EH (cell line): ENCODE results near the gene TCERG1L.
"Not testable (repeated sequence)": the region's sequence is repeated elsewhere in the genome, so short reads cannot be mapped to it uniquely, and the experiment has no call there.

ENCODE experiments used
- DNase-seq: peaks from one replicate; pipeline ENCODE4 v3.0.0-alpha.2; 2015; ENCODE audit warnings: low read depth

TCERG1L gene

DNA sequence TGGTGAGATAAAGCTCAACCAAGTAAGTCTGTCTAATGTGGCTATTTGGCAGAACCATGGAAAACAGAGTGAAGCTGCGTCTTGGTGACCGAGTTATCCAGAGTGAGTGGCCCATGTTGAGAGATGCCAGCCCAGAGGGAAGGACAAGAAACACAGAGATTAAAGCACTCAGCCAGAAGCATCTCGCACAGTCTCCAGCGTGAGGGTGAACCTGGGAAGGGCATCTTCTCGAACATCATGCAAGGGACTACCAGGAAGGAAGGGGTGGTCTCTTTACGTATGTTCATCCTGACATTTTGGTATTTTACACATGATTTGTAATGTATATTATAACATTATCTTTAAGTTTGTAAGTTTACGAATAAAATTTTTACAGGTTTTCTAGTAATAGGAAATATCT, 146.4 kb downstream of the TCERG1L start:
- DNase-seq = no peak

DNA sequence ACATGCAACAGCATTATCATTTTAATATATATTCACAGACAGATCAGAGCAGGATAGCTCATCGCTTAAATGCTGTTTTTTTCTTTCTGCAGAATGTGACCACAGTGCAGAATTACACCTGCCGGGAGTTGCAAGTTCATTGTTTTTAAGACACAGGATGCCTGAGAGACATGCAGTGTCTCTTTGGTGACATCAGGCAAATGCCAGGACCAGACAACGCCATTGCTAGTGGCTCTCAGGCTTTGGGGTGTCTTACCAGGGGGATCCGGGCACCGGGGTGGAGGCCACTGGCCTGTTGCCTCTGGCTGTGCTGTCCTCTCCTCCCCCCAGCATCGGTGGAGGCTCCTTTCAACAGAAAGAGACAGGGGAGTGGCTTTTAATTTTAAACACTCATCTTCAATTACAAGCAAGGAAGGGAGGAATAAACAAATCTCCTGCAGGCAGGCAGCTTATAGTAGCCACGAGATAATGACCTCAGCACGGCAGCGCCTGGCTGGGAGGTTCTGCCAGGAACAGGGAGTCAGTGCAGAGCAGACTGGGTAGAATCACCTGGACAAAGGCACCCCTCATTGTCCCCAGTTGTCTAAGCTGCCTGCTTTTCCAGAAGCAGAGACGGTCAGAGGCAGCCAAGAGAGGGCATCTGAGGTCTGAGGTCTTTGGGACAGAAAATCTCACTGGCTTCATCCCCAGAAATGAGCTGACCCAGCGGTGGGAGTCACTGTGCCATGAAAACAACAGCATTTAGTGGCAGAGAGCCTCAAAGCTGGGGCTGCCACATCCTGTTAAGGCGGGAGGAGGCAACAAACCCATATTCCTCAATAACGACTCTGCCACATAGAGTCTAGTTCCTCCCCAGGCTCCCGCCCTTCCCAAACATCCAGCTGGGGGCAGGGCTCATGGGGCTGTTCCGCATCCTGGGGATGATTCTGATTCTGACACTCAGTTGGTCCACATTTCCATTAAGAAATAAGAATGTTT, 148.4 kb downstream of the TCERG1L start:
- DNase-seq = no peak

DNA sequence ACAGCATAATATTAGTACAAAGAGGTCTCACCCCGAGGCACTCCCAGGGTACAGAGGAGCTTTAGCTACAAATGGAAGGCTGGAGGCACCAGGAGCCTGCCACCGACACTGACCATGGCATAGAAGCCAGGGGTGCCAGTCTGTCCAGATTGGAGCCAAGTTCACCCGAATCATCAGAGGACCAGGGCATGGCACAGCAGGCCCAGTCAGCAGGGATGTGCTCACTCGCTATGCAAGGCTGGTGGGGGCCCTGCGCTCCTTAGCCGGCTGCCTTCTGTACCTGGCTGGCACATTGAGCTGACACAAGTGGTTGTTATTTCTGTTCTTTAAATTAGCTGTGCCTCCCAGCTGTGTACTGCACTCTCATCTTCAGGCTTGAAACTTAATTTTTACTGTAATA, 149.3 kb downstream of the TCERG1L start:
- no peak for DNase-seq

DNA sequence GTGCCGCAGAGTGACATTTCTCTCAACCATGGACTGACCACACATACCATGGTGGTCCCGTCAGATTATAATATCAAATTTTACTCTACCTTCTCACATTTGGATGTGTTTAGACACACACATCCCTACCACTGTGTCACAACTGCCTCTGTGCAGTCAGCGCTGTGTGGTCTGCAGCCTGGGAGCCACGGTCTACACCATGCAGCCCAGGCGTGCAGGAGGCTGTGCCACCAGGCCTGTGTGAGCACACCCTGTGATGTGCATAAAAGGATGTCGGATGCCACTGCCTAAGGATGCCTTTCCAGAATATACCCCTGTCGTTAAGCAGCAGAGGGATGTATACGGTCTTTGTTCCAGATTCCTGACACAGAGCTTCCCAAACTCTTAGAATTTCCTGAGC, 150.4 kb downstream of the TCERG1L start:
- DNase-seq = no peak

DNA sequence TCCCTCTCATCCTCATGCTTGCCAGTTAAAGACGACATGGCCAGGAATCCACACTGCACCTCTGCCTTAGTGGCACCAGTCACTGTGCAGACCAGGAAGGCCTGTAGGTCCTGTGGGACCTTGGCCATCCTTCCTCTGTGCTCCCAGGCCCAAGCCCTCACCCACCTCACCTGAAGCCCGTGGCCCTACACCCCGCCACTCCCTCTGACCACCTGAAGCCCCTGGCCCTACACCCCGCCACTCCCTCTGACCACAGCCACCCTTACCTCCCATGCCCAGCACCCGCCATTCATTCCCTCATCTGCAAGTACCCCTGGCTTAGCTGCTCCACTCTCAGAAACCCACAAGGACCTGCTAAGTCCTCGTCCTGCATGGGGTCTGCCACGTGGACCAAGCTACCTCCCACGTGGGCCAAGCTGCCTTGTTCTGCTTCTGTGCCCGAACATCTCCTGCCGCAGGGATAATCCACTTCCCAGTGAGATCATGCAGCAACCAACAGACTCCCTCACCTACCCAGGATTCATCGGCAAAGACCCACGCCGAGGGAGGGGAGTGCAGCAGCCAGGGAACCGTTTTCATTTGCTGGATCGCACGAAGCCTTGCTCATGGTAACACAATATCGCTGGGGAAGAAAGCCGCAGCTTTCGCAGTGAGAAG, 151.2 kb downstream of the TCERG1L start:
- DNase-seq = no peak

DNA sequence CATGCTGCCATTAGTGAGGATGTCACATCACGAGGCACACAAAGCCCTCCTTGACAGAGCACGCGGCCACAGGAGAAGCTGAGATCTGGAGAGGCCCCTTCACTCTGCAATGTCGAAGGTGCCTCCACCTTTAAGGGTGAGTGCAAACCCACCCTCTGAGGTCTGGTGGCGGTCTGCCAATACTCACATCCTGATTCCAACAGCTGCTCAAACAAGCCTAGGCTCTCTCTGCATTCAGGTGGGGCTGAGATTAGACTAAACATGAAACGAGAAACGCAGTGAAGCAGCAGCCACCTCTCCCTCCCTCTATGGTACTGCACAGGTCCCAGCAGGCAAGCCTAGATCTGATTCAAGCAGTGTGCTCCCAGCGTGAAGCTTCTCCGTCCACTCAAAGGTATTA, 151.8 kb downstream of the TCERG1L start:
- no peak for DNase-seq

DNA sequence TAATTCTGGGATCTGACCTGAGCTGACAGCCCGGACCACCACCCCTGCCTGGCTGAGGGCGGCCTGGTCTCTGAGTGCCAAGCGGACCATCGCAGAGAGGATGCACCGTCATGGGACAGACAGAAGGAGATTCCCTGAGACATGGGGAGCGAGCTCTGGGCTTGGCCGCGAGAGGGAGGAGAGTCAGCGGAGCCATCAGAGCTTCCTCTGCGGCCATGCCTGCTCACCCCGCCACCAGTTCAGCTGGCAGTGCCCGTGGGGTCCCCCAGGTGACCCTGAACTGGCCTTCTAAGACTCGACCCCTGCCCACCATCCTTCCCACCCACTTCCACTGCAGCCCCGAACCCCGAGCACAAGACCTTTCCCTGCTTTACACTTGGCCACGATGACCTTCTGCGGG, 152.8 kb downstream of the TCERG1L start:
- no peak for DNase-seq

DNA sequence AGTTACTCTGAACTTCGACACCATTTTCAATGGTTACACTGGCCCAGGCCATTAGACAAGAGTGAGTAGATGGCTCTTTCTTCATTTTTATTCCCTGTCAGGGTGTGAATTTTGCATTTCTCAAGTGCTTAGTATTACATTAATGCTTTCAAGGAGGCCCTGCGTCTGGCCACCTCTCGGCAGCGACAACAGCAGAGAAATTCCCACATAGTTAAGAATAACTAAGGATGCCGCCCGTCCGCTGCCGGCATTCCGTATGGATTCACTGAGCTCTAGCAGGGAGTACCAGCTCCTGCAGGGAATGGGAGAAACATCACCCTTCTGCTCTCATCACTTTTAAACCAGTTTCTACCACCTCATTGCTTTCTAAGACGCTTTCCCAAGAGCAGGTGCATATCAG, 153.6 kb downstream of the TCERG1L start:
- DNase-seq = no peak

DNA sequence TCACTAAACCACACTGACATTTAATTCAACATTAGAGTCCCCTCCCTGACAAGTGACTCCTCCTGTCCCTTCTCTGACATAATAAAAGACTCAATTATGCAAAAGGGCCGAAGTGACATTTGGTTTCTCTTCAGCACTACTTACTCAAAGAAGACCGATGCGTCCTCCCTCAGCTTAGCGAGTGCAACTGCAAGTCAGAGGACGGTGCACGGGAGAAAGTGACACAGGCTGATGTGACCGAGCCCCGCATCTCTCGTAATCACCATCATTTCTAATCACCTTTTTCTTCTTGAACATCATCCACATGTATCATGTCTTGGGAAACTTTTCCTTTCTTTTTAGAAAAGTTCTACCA, 155.7 kb downstream of the TCERG1L start:
- DNase-seq = no peak

DNA sequence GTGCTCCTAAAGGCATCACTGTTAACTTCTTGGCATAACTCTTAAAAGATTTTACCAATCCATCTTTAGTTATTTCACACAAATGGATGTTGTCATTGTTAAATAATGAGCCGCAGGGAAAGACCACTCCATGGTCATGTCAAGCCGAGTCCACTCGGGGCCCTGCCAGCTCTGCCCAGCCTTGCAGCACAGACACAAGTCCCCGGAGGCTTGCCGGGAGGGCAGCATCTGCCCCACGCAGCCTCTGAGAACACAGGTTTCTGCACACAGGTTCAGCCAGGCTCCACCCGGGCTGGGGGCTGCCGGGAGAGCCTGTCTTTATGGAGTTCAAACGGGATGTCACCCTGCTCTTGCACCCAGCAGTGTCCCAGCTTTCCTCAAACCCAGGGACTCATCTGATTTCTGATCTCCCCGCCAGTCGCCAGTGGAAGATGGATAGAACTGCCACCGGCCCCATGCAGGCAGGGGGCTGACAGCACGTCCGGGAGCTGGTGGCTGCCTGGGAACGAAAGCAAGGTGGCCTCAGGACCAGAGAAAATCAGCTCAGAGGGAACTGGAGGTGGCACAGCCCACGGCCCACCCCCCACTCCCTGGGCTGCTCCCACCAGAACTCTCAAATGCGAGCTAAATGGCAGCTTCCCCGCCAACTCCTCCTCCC, 156.2 kb downstream of the TCERG1L start:
- DNase-seq = no peak

DNA sequence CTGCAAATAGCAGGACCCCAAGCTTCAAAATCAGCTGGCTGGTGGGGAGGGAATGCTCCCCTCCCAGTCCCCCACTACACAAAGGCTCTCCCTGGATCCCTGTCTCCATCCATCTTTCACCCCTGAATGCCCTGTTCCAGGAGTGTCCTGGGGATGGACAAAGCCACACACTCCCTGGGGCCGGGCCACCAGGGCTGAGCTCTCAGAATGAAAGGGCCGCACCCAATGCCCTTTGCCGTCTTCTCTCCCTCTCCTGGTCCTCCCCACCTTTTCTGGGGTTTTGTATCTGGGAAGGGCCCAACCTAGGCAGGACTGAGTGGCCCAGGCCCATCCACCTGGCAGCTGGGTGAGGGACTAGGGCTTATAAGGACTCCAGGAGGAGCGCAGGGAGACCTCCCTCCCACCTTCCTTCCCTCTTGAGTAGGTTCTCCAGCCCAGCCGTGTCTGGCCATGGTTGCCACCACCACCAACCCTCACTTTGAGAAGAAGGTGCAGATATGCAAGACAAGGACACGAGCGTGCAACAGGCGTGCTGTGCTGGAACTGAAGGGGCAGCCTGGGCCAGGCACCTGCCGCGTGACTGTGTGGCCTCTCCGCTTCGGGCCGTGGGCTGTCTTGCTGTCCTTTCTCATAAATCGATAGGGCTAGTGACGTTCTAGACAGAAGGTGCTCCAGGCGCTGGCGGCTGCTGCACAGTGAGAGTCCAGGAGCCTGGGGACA, 157.1 kb downstream of the TCERG1L start:
- no peak for DNase-seq

DNA sequence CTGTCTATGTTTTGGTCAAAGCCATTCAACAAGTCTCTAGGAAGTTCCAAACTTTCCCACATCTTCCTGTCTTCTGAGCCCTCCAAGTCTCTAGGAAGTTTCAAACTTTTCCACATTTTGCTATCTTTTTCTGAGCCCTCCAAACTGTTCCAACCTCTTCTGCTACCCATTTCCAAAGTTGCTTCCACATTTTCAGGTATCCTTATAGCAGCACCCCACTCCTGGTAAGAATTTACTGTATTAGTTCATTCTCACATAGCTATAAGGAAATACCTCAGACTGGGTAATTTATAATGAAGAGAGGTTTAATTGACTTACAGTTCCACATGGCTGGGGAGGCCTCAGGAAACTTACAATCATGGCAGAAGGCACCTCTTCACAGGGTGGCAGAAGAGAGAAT, 159.1 kb downstream of the TCERG1L start:
- not testable (repeated sequence) for DNase-seq

DNA sequence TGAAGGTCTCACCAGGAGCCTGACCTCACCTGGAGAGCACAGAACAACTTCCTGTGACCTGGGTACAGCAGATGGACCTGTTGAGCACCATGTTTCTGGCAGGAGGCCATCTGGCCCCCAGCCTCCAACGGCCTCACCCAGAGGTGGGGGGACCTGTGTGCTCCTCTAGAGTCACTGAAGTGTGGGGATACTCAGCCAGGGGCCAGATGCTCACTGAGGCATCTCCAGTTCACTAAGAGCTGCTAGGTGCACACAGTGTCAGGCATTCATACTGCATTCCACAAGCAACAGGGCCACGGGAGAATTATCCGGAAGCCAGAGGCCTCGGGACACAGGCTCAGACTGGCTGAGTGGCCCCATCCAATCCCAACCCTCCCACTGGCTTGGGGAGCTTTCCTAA, 161.4 kb downstream of the TCERG1L start:
- DNase-seq = no peak

DNA sequence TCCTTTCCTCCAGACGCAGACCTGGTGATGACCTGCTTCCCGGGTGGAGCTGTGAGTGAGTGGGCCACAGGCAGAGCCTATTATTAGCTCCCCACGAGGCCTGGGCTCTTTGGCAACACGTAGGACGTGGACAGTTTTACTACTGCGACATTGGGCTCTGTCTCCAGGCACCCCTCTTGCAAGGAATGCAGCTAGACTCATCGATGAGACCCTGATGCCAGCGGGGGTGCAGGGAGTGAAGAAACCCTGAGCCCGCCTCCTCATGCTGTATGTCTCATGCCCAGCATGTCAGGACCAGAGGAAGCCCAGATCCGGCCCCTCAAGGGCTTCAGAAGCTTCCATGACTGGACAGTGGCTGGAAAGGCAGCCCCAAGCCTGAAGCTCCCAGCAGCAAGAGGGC, 161.9 kb downstream of the TCERG1L start:
- no peak for DNase-seq

DNA sequence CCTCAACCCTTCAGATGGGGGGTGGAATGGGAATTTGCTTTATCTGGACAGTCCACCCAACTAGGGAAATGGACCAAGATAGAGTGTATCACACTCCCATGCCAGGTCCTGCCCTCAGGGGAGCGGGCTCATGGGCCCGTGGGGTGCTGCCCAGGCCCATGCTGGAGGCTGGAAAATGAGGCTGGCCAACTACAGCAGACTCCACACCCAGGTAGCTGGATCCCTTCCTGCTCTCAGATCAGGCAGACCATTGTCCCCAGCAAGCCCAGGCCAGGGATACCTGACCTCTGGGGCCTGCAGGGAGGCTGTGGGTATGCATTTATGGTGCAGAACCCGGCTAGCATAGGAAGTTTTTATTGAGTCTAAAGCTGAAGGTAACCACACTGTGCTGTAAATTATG, 162.4 kb downstream of the TCERG1L start:
- DNase-seq = no peak

DNA sequence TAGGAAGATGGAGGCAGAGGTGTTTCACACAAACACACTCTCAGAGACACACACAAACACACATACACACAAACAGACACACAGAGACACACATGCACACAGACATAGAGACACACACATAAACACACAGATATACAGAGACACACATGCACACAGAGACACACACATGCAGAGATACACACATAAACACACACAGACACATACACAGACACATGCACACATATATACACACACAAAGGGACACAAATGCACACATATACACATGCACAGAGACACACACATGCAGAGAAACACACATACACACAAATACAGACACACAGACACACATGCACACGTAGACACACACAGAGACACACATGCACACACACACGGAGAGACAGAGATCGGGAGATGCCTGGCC, 163.3 kb downstream of the TCERG1L start:
- no peak for DNase-seq

DNA sequence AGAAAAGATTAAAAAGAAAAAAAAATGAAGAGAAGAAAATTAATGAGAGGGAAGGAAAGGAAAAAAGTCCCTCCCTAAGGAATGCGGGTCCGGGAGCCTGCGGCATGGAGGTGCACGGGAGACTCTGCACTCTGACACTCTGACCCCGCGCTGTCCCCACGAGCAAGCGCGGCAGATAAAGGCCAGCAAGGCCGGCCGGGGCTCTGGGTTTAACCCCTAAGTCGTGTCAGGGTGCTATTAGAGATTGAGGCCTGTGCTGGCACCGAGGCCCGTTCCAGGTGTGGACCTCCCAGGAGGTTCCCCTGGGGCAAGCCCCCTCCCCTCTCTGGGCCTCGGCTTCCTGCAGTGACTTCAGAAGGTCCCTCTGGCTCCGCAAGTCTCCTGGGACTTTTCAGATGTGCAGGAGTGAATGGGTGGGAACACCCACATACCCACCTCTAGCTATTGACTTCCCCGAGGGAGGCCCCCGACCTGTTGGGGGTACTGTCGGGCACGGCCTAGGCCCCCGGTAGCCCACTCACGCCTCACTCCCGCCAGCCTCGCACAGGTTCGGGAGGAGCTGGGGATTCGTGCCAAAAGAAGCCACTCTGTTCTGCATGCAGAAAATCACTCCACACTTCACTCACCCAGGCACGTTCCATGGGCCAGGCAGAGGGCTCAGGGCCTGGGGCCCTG, 164.1 kb downstream of the TCERG1L start:
- DNase-seq = no peak

DNA sequence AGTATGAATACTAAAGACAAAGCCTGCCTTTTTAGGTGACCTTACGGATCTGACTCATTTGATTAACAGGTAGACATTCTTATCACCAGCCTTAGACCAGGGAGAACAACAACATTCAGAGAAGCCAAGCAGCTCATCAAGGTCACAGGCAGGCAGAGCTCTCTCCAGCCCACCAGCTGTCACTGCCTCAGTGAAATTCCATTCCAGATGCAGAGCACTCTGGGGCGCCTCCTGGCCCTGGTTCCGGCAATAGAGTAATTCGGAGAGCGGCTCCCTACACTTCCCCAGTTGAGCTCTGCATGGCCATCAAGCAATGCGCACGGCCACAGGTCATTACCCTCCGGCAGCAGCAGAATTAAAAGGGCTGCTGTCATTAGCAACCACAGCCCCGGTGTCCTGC, 164.7 kb downstream of the TCERG1L start:
- DNase-seq = no peak

DNA sequence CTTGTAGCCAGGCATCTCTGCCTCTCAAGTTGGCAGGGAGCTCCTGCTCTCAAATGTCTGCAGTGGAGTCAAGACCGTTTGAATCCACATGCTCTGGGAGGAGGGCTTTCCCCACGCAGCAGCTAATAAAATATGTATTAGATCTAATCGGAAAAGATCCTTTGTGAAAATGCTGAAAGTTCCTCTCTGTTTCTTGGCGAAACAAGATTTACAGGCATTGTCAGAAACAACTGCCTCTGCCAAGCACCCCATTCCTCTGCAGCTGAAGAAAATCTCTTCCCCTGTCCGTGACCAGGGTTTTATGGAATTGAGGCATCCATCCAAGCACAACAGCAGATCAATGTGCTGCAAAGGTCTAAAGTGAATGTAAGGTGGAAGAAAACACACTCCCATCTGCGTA, 165.8 kb downstream of the TCERG1L start:
- DNase-seq = no peak

DNA sequence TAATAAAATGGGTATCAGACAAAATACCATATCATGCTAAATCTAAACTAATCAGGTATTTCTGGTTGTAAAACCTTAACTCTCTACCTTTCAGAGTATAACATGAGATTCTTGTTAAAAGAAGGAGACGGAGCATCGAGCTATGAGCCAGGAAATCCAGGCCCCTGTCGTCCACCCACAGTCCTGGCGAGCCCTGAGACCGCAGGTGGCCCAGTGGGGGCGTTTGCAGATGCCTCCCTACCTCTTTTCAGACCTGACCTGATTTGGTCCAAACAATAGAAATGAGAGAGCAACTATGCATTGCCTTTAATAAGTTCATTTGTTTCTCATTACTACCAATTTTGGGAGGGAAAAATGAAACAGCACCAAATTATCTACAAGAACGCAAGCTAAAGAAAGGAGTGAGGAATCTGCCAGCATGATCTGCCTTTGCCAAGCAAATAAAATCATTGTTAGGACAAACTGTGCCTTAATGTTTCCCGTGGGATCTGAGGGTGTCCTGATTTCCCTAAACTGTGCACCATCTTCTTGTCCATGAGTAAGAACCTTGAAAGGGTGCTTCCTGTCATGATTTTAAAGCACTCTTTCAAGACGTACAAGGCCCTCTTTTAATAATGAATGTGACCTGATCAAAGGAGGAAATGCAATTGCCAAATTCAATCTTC, 166.7 kb downstream of the TCERG1L start:
- no peak for DNase-seq

DNA sequence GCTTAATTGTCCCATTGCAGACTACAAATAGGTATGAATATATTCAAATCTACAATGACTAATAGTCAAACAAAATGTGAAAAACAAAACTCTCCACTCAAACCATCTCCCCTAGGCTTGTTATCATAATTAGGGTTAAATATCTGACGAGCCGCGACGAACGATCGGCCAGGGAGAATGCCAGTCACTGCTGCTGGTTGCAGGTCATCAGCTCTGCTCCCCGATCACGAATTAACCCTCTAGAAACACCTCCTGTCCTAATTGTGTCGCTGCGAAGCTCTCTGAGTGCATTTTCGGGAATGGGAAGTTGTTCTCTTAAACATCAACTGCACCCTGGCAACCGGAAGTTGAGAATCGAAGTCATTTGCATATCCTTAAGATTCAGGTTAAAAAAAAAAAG, 167.3 kb downstream of the TCERG1L start:
- DNase-seq = no peak
